ENCODE measurements around the gene AOPEP. TPM values are rescaled to one million over a fixed set of nuclear protein-coding genes. Genes with fewer than 3 reads are reported as not detected.
A peak's percentile ranks its signal among the peaks of the same experiment; 100 is the strongest.

AOPEP gene
- total RNA-seq, 1 experiment from 2014 or later = 36.4 TPM

- Histone ChIP-seq H3K27ac (ENCODE audit: low read length) (no peak overlapping the region), H3K9me3 (ENCODE audit: control insufficient read depth, insufficient read depth, low read depth, low read length) (no peaks in the 10 kb centered on the region), H3K36me3 (ENCODE audit: control insufficient read depth, insufficient read depth, low read length) (no peaks in the 10 kb centered on the region; the same call in 1 of the 2 replicates), H3K4me3 (ENCODE audit: low read depth in 2 of 2, low read length in 2 of 2) (no peak overlapping the region), H3K27me3 (ENCODE audit: control insufficient read depth, insufficient read depth, low read length) (no peaks in the 10 kb centered on the region), H3K4me1 (ENCODE audit: control insufficient read depth, insufficient read depth, low read length) (no peaks in the 10 kb centered on the region; the same call in none of the 2 replicates)
- ATAC-seq (no peak), DNase-seq (ENCODE audit: low read depth, low spot score) (no peak)
- POLR2A ChIA-PET = no interaction called here
- intact Hi-C loops (cut with micrococcal nuclease; ENCODE audit: unreplicated experiment) (no loop called here), in situ Hi-C loops (cut with HindIII; ENCODE audit: low pct_unique_long_range_greater_than_20kb, low sequenced_read_pairs) (no loop called here)
- no TSS peak for BruUV-seq (replicated peaks)
- TF ChIP-seq POLR2AphosphoS5 (IDR thresholded peaks at IDR 0.05; ENCODE audit: low read depth, low read length) = no peak
- TF ChIP-seq REST (IDR thresholded peaks at IDR 0.05; ENCODE audit: insufficient read depth in 1 of 2, low read depth in 2 of 2, low read length in 1 of 2) = no peak
- no peak for TF ChIP-seq SIN3A (IDR thresholded peaks at IDR 0.05; ENCODE audit: borderline replicate concordance, insufficient read depth, low read depth, low read length)
- TF ChIP-seq CTCF (IDR thresholded peaks at IDR 0.05) = no peak
- TF ChIP-seq TCF7L2 (IDR thresholded peaks at IDR 0.05; ENCODE audit: low read depth, low read length) = no peak
- CTCF ChIA-PET = no interaction called here
Measured at GRCh38 chr9:95082401-95083084, 356.0 kb downstream of the AOPEP start.

GRCh38 chr9:95083086-95083768 is 356.7 kb downstream of the AOPEP start:
- no TSS peak for BruUV-seq (replicated peaks)
- H3K4me3 ChIP-seq (ENCODE audit: low read depth in 2 of 2, low read length in 2 of 2) = no peak overlapping the region
- ChIA-PET POLR2A (no interaction called here), CTCF (no interaction called here)
- no peaks in the 10 kb centered on the region for H3K9me3 ChIP-seq (ENCODE audit: control insufficient read depth, insufficient read depth, low read depth, low read length)
- ATAC-seq (no peak; the same call in 1 of the 2 replicates), DNase-seq (ENCODE audit: low read depth, low spot score) (no peak)
- TF ChIP-seq SIN3A (IDR thresholded peaks at IDR 0.05; ENCODE audit: borderline replicate concordance, insufficient read depth, low read depth, low read length) = no peak
- TF ChIP-seq REST (IDR thresholded peaks at IDR 0.05; ENCODE audit: insufficient read depth in 1 of 2, low read depth in 2 of 2, low read length in 1 of 2) = peak in 1 of 2 experiments; percentile 19; a peak in 1 of 4 replicates
- intact Hi-C loops (cut with micrococcal nuclease; ENCODE audit: unreplicated experiment) (no loop called here), in situ Hi-C loops (cut with HindIII; ENCODE audit: low pct_unique_long_range_greater_than_20kb, low sequenced_read_pairs) (no loop called here)
- no peak overlapping the region for H3K27ac ChIP-seq (ENCODE audit: low read length)
- no peaks in the 10 kb centered on the region; the same call in 1 of the 2 replicates for H3K36me3 ChIP-seq (ENCODE audit: control insufficient read depth, insufficient read depth, low read length)
- no peaks in the 10 kb centered on the region; the same call in none of the 2 replicates for H3K4me1 ChIP-seq (ENCODE audit: control insufficient read depth, insufficient read depth, low read length)
- no peaks in the 10 kb centered on the region for H3K27me3 ChIP-seq (ENCODE audit: control insufficient read depth, insufficient read depth, low read length)

All from Panc1 (cell line).